HepG2 (cell line): Measurements from ENCODE around the gene HDLBP. TPM values are rescaled to one million over a fixed set of nuclear protein-coding genes. Genes with fewer than 3 reads are reported as not detected.
A peak's percentile ranks its signal among the peaks of the same experiment; 100 is the strongest.

Source experiments
- FLYWCH1 ChIP-seq: sonication (generic); formaldehyde crosslinking; IDR thresholded peaks from 2 replicates; pipeline ENCODE4 v1.8.1; 2023; ENCODE audit warnings: mild to moderate bottlenecking, missing genetic modification reagents
- FOXP1 ChIP-seq, 2 experiments: fragments of 450-650 bp in 1 of 2; IDR thresholded peaks; 2 replicates each; pipeline ENCODE4 v1.6.1; 2017 to 2018; ENCODE audit warnings: antibody characterized with exemption in 1 of 2
- HDAC6 ChIP-seq: fragments of 200-600 bp; sonication (generic); IDR thresholded peaks from 2 replicates; pipeline ENCODE4 v1.7.0; 2017; ENCODE audit warnings: mild to moderate bottlenecking, antibody characterized with exemption, low read length, low read depth
- HOXA7 ChIP-seq: sonication (generic); formaldehyde crosslinking; IDR thresholded peaks from 2 replicates; pipeline ENCODE4 v1.8.1; 2022; ENCODE audit warnings: mild to moderate bottlenecking, missing genetic modification reagents, moderate library complexity
- HOXD1 ChIP-seq: sonication (generic); formaldehyde crosslinking; IDR thresholded peaks from 2 replicates; pipeline ENCODE4 v1.5.0; 2020; ENCODE audit warnings: missing genetic modification reagents
- KLF13 ChIP-seq: sonication (generic); formaldehyde crosslinking; IDR thresholded peaks from 2 replicates; pipeline ENCODE4 v1.4.0; 2020; ENCODE audit warnings: mild to moderate bottlenecking, missing genetic modification reagents
- MXD4 ChIP-seq: IDR thresholded peaks from 2 replicates; pipeline ENCODE4 v1.6.1; 2016; ENCODE audit warnings: mild to moderate bottlenecking, missing biosample characterization, missing genetic modification reagents
- NBN ChIP-seq: fragments of 450-650 bp; conservative IDR thresholded peaks from 2 replicates; pipeline ENCODE4 v1.6.1; 2017
- RFXAP ChIP-seq: sonication (generic); formaldehyde crosslinking; IDR thresholded peaks from 2 replicates; pipeline ENCODE4 v1.4.0; 2020; ENCODE audit warnings: missing genetic modification reagents, borderline replicate concordance
- TMF1 ChIP-seq: sonication (generic); formaldehyde crosslinking; IDR thresholded peaks from 2 replicates; pipeline ENCODE4 v1.8.1; 2022; ENCODE audit warnings: low read depth, missing genetic modification reagents
- XRCC5 ChIP-seq: fragments of 200-400 bp; formaldehyde crosslinking; optimal IDR thresholded peaks from 2 replicates; pipeline ENCODE3; 2017; ENCODE audit warnings: mild to moderate bottlenecking, low read length
- ZGPAT ChIP-seq: IDR thresholded peaks from 2 replicates; pipeline ENCODE4 v1.6.1; 2016; ENCODE audit warnings: mild to moderate bottlenecking
- ZNF329 ChIP-seq: sonication (generic); formaldehyde crosslinking; IDR thresholded peaks from 2 replicates; pipeline ENCODE4 v1.9.0; 2021; ENCODE audit warnings: low read depth, mild to moderate bottlenecking, missing genetic modification reagents
- ZNF34 ChIP-seq: sonication (generic); formaldehyde crosslinking; IDR thresholded peaks from 2 replicates; pipeline ENCODE4 v1.4.0; 2020; ENCODE audit warnings: mild to moderate bottlenecking, missing genetic modification reagents, borderline replicate concordance
- ZNF569 ChIP-seq: sonication (generic); formaldehyde crosslinking; IDR thresholded peaks from 2 replicates; pipeline ENCODE4 v1.5.0; 2020; ENCODE audit warnings: mild to moderate bottlenecking, missing genetic modification reagents, moderate library complexity, borderline replicate concordance
- ZNF615 ChIP-seq: sonication (generic); formaldehyde crosslinking; IDR thresholded peaks from 2 replicates; pipeline ENCODE4 v1.5.0; 2020; ENCODE audit warnings: mild to moderate bottlenecking, missing genetic modification reagents, borderline replicate concordance
- ZNF652 ChIP-seq: IDR thresholded peaks from 2 replicates; pipeline ENCODE4 v1.6.1; 2016; ENCODE audit warnings: low read depth, borderline replicate concordance
- ZNF879 ChIP-seq: sonication (generic); formaldehyde crosslinking; IDR thresholded peaks from 2 replicates; pipeline ENCODE4 v1.8.1; 2023; ENCODE audit warnings: missing genetic modification reagents
- polyA plus RNA-seq, 8 experiments: library from polyadenylated mRNA; depleted of rRNA in 3 of 8; stranded (reverse) in 7 of 8; unstranded in 1 of 8; fragments of >200 nt; fragmentation: Illumina TruSeq in 4 of 8; extraction: Trizol in 4 of 8; gene quantifications; 2 replicates each; pipeline versions ENCODE4 v1.2.1 to v1.2.3, GENCODE V29; 2011 to 2016; ENCODE audit warnings: low read depth in 4 of 8, missing spikeins in 1 of 8, mixed read lengths in 1 of 8; ENCODE audit not compliant: insufficient read depth in 1 of 8
- total RNA-seq, 5 experiments: library from RNA; depleted of rRNA; stranded (reverse); fragments of >200 nt; fragmentation: Illumina TruSeq; extraction: Trizol; gene quantifications; 2 replicates each; pipeline ENCODE4 v1.2.3, GENCODE V29; 2016; ENCODE audit warnings: low read depth in 1 of 5
- TF ChIP-seq, protein P1 (sequence below): fragments of 450-650 bp; IDR thresholded peaks from 2 replicates; pipeline ENCODE4 v1.6.1; 2017; ENCODE audit warnings: mild to moderate bottlenecking
- TF ChIP-seq, protein P2 (sequence below): sonication (generic); formaldehyde crosslinking; IDR thresholded peaks from 2 replicates; pipeline ENCODE4 v1.4.0; 2020; ENCODE audit warnings: low read depth, mild to moderate bottlenecking, missing genetic modification reagents
- TF ChIP-seq, protein P3 (sequence below): sonication (generic); formaldehyde crosslinking; conservative IDR thresholded peaks from 2 replicates; pipeline ENCODE4 v1.4.0; 2020; ENCODE audit warnings: missing genetic modification reagents
- TF ChIP-seq, protein P4 (sequence below): sonication (generic); formaldehyde crosslinking; IDR thresholded peaks from 2 replicates; pipeline ENCODE4 v1.4.0; 2020; ENCODE audit warnings: mild to moderate bottlenecking, missing genetic modification reagents
- TF ChIP-seq, protein P5 (sequence below): IDR thresholded peaks from 2 replicates; pipeline ENCODE4 v1.6.1; 2016; ENCODE audit warnings: low read depth, control low read depth

Gene HDLBP
- total and polyA plus RNA-seq, 2 of the 13 experiments (the other 11 are each of a cell fraction or from before 2014, with no cell fraction given), result 464 to 707 TPM

DNA sequence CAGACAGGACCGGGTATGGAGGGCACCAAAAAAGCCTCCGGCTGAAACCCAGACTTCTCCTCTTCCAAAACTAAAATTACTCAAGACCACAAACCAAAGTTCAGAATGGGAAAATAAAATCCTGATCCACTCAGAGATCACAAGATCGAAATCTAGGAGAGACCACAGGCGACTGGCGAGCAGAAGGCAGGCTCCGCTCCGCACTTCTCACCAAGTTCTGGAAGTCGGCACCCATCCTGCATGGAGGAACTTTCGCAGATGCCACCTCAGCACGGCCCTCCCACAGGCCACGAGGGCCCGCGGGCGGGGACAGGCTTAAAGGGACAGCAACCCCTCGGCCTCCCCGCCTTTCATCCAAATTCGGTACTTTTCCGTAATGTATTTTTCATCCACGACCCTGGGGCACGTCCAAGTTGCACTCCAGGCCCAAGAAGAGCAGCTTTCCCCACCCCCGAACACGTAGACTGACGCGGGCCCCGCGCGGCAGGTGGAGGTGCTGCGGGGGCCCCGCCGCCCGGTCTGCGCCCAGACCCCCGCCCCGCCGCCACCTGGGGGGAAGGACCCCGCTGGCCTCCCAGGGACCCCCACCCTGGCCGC, 43.7 kb downstream of the HDLBP start (continued):
- TF ChIP-seq, protein P1, sequence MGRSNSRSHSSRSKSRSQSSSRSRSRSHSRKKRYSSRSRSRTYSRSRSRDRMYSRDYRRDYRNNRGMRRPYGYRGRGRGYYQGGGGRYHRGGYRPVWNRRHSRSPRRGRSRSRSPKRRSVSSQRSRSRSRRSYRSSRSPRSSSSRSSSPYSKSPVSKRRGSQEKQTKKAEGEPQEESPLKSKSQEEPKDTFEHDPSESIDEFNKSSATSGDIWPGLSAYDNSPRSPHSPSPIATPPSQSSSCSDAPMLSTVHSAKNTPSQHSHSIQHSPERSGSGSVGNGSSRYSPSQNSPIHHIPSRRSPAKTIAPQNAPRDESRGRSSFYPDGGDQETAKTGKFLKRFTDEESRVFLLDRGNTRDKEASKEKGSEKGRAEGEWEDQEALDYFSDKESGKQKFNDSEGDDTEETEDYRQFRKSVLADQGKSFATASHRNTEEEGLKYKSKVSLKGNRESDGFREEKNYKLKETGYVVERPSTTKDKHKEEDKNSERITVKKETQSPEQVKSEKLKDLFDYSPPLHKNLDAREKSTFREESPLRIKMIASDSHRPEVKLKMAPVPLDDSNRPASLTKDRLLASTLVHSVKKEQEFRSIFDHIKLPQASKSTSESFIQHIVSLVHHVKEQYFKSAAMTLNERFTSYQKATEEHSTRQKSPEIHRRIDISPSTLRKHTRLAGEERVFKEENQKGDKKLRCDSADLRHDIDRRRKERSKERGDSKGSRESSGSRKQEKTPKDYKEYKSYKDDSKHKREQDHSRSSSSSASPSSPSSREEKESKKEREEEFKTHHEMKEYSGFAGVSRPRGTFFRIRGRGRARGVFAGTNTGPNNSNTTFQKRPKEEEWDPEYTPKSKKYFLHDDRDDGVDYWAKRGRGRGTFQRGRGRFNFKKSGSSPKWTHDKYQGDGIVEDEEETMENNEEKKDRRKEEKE, result no peak
- TF ChIP-seq FOXP1 (IDR thresholded peaks at IDR 0.05) (no peak), FOXP1 (CRISPR knock-in tag; IDR thresholded peaks at IDR 0.05) (no peak), KLF13 (CRISPR knock-in tag) (no peak), ZNF615 (CRISPR knock-in tag) (no peak), RFXAP (CRISPR knock-in tag) (no peak), TMF1 (CRISPR knock-in tag) (no peak), HDAC6 (no peak), ZNF34 (CRISPR knock-in tag) (no peak), FLYWCH1 (CRISPR knock-in tag) (no peak), ZNF569 (CRISPR knock-in tag) (no peak), NBN (no peak), ZNF879 (CRISPR knock-in tag) (no peak), ZNF329 (CRISPR knock-in tag) (no peak), MXD4 (CRISPR knock-in tag) (no peak), ZNF652 (CRISPR knock-in tag) (no peak), HOXA7 (CRISPR knock-in tag) (no peak), XRCC5 (no peak), ZGPAT (CRISPR knock-in tag) (peak; percentile 44; the same call in 1 of the 2 replicates), HOXD1 (CRISPR knock-in tag) (no peak)
- TF ChIP-seq, protein P2, sequence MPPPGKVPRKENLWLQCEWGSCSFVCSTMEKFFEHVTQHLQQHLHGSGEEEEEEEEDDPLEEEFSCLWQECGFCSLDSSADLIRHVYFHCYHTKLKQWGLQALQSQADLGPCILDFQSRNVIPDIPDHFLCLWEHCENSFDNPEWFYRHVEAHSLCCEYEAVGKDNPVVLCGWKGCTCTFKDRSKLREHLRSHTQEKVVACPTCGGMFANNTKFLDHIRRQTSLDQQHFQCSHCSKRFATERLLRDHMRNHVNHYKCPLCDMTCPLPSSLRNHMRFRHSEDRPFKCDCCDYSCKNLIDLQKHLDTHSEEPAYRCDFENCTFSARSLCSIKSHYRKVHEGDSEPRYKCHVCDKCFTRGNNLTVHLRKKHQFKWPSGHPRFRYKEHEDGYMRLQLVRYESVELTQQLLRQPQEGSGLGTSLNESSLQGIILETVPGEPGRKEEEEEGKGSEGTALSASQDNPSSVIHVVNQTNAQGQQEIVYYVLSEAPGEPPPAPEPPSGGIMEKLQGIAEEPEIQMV (CRISPR knock-in tag), result no peak; the same call in 1 of the 2 replicates
- TF ChIP-seq, protein P3, sequence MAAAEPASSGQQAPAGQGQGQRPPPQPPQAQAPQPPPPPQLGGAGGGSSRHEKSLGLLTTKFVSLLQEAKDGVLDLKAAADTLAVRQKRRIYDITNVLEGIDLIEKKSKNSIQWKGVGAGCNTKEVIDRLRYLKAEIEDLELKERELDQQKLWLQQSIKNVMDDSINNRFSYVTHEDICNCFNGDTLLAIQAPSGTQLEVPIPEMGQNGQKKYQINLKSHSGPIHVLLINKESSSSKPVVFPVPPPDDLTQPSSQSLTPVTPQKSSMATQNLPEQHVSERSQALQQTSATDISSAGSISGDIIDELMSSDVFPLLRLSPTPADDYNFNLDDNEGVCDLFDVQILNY (CRISPR knock-in tag), result no peak
- TF ChIP-seq, protein P4, sequence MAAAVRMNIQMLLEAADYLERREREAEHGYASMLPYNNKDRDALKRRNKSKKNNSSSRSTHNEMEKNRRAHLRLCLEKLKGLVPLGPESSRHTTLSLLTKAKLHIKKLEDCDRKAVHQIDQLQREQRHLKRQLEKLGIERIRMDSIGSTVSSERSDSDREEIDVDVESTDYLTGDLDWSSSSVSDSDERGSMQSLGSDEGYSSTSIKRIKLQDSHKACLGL (CRISPR knock-in tag), result no peak
- TF ChIP-seq, protein P5, sequence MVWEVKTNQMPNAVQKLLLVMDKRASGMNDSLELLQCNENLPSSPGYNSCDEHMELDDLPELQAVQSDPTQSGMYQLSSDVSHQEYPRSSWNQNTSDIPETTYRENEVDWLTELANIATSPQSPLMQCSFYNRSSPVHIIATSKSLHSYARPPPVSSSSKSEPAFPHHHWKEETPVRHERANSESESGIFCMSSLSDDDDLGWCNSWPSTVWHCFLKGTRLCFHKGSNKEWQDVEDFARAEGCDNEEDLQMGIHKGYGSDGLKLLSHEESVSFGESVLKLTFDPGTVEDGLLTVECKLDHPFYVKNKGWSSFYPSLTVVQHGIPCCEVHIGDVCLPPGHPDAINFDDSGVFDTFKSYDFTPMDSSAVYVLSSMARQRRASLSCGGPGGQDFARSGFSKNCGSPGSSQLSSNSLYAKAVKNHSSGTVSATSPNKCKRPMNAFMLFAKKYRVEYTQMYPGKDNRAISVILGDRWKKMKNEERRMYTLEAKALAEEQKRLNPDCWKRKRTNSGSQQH (CRISPR knock-in tag), result no peak
